ENCODE measurements around the gene CYP2A7. TPM values are rescaled to one million over a fixed set of nuclear protein-coding genes. Genes with fewer than 3 reads are reported as not detected.

CYP2A7 gene
- total and polyA plus RNA-seq, 9 of the 15 experiments (the other 6 are each of a cell fraction or from before 2014, with no cell fraction given), result 0.22 TPM; not detected in 8

- peak; percentile 76 for TF ChIP-seq MGA (IDR thresholded peaks at IDR 0.05)
- TF ChIP-seq SP1 (CRISPR knock-in tag; IDR thresholded peaks at IDR 0.05), result 0 out of 2 replicates have a peak, but pooled peaks have one; percentile 31
- TF ChIP-seq PRDM10 (IDR thresholded peaks at IDR 0.05; ENCODE audit: partially characterized antibody), result peak; percentile 68
- TF ChIP-seq MAX (CRISPR knock-in tag; IDR thresholded peaks at IDR 0.05), result 0 out of 2 replicates have a peak, but pooled peaks have one; percentile 46
These were observed 38.4 kb downstream of the CYP2A7 start (continued) for GRCh38 chr19:40843653-40844052.
